Measurements from ENCODE around the gene CNTNAP2. TPM values are rescaled to one million over a fixed set of nuclear protein-coding genes. Genes with fewer than 3 reads are reported as not detected.
"Not testable (repeated sequence)": the region's sequence is repeated elsewhere in the genome, so short reads cannot be mapped to it uniquely, and the experiment has no call there.

The CNTNAP2 gene
- total and polyA plus RNA-seq, 4 experiments from 2014 or later: 0.19 to 0.50 (median 0.20) TPM; not detected in 1

DNA sequence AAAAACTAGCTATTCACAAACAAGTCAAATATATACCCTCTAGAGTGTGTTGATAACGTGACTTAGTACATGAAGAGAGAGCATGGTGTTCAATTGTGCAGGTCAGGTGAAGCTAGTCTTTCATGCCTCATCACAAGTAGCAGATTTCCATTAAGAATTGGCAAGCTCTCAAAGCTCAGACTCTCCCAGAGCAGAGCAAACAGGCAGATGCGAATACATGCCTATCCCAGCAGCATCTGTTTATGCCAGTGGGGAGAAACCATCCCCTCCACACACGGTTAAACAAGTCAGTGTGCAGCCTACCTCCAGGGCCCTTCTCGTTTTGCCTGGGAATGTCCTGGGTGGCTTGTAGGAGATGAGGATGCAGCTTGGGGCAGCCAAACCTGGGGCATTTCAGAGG, 1941.5 kb downstream of the CNTNAP2 start:
- H3K36me3 Mint-ChIP-seq: no peaks in the 10 kb centered on the region
- Histone ChIP-seq H3K9me3 (ENCODE audit: control insufficient read depth in 1 of 2, low read length in 2 of 2) (no peaks in the 10 kb centered on the region), H3K4me1 (ENCODE audit: insufficient read depth, low read length) (no peaks in the 10 kb centered on the region), H3K4me3 (ENCODE audit: low read length in 2 of 2) (no peak overlapping the region), H3K27ac (ENCODE audit: low read depth, low read length) (no peak overlapping the region), H3K27me3 (ENCODE audit: insufficient read depth, low read length) (no peaks in the 10 kb centered on the region), H3K36me3 (ENCODE audit: insufficient read depth, low read length) (no peaks in the 10 kb centered on the region)
- intact Hi-C loops (cut with micrococcal nuclease): no loop called here
- H3K27me3 Mint-ChIP-seq: no peaks in the 10 kb centered on the region
- no peaks in the 10 kb centered on the region for H3K4me1 Mint-ChIP-seq
- DNase-seq: no peak
- POLR2A ChIA-PET (ENCODE audit: partially characterized antibody): no interaction called here
- H3K9me3 Mint-ChIP-seq: no peaks in the 10 kb centered on the region
- H3K4me3 Mint-ChIP-seq: no peak overlapping the region
- no peak overlapping the region for H3K27ac Mint-ChIP-seq
- CTCF ChIA-PET (ENCODE audit: partially characterized antibody): no interaction called here

DNA sequence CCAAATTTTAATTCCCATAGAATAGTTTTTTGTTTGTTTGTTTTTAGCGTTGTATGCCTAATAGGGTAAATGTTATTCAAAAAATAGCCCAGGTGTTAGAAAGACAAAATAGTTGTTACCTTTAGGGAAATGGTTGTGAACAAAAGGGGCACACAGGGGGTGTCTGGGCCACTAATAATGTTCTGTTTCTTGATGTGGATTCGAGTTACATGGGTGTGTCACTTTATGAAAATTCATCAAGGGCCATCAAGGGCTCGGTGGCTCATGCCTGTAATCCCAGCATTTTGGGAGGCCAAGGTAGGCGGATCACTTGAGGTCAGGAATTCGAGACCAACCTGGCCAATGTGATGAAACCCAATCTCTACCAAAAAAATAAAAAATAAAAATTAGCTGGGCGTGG, 1942.2 kb downstream of the CNTNAP2 start:
- Mint-ChIP-seq H3K4me3 (no peak overlapping the region), H3K36me3 (no peaks in the 10 kb centered on the region), H3K4me1 (no peaks in the 10 kb centered on the region), H3K9me3 (no peaks in the 10 kb centered on the region), H3K27ac (no peak overlapping the region), H3K27me3 (no peaks in the 10 kb centered on the region)
- intact Hi-C loops (cut with micrococcal nuclease): no loop called here
- no peak for DNase-seq
- Histone ChIP-seq H3K4me3 (ENCODE audit: low read length in 2 of 2) (no peak overlapping the region), H3K4me1 (ENCODE audit: insufficient read depth, low read length) (no peaks in the 10 kb centered on the region), H3K27me3 (ENCODE audit: insufficient read depth, low read length) (no peaks in the 10 kb centered on the region), H3K27ac (ENCODE audit: low read depth, low read length) (no peak overlapping the region), H3K36me3 (ENCODE audit: insufficient read depth, low read length) (no peaks in the 10 kb centered on the region), H3K9me3 (ENCODE audit: control insufficient read depth in 1 of 2, low read length in 2 of 2) (no peaks in the 10 kb centered on the region)
- ChIA-PET CTCF (ENCODE audit: partially characterized antibody) (no interaction called here), POLR2A (ENCODE audit: partially characterized antibody) (no interaction called here)

DNA sequence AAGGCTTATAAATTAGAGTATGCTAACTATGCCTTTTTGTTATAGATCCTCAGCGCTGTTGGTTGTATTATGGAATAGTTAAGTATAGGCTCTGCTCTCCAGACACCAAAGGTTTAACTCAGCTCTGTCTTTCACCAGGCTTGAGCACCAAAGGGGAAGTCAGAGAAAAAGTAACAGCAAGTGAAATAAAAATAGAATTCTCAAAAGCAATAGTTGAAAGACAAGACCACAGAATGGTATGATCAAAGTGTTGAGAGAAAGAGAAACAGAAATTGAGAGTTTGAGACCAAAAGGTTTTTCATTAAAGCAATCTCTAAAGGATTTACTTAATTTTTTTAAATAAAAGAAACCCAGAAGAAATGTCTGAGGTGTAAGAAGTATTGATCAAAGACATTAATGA, 1944.1 kb downstream of the CNTNAP2 start:
- Histone ChIP-seq H3K9me3 (ENCODE audit: control insufficient read depth in 1 of 2, low read length in 2 of 2) (no peaks in the 10 kb centered on the region), H3K27ac (ENCODE audit: low read depth, low read length) (no peak overlapping the region), H3K36me3 (ENCODE audit: insufficient read depth, low read length) (no peaks in the 10 kb centered on the region), H3K4me3 (ENCODE audit: low read length in 2 of 2) (no peak overlapping the region), H3K27me3 (ENCODE audit: insufficient read depth, low read length) (no peaks in the 10 kb centered on the region), H3K4me1 (ENCODE audit: insufficient read depth, low read length) (no peaks in the 10 kb centered on the region)
- ChIA-PET POLR2A (ENCODE audit: partially characterized antibody) (no interaction called here), CTCF (ENCODE audit: partially characterized antibody) (no interaction called here)
- H3K9me3 Mint-ChIP-seq: peaks cover 0 to 2% (median 0%) of the 10 kb centered on the region in 8 donors
- no peaks in the 10 kb centered on the region for H3K4me1 Mint-ChIP-seq
- H3K27me3 Mint-ChIP-seq: no peaks in the 10 kb centered on the region
- DNase-seq: no peak
- no peaks in the 10 kb centered on the region for H3K36me3 Mint-ChIP-seq
- no peak overlapping the region for H3K27ac Mint-ChIP-seq
- no peak overlapping the region for H3K4me3 Mint-ChIP-seq
- intact Hi-C loops (cut with micrococcal nuclease): no loop called here

GRCh38 chr7:148078111-148078510, 1961.5 kb downstream of the CNTNAP2 start:
- H3K27me3 Mint-ChIP-seq; H3K36me3 ChIP-seq (ENCODE audit: insufficient read depth, low read length); H3K27ac Mint-ChIP-seq; H3K4me1 ChIP-seq (ENCODE audit: insufficient read depth, low read length); DNase-seq; POLR2A ChIA-PET (ENCODE audit: partially characterized antibody); intact Hi-C loops (cut with micrococcal nuclease); H3K9me3 ChIP-seq (ENCODE audit: control insufficient read depth in 1 of 2, low read length in 2 of 2); H3K4me1 Mint-ChIP-seq; H3K27ac ChIP-seq (ENCODE audit: low read depth, low read length); H3K36me3 Mint-ChIP-seq; H3K4me3 ChIP-seq (ENCODE audit: low read length in 2 of 2); H3K9me3 Mint-ChIP-seq; H3K4me3 Mint-ChIP-seq; H3K27me3 ChIP-seq (ENCODE audit: insufficient read depth, low read length); CTCF ChIA-PET (ENCODE audit: partially characterized antibody): not testable (repeated sequence)

- Mint-ChIP-seq H3K4me3 (no peak overlapping the region), H3K36me3 (no peaks in the 10 kb centered on the region), H3K27ac (no peak overlapping the region), H3K4me1 (no peaks in the 10 kb centered on the region), H3K27me3 (peaks cover 0 to 2% of the 10 kb centered on the region in 2 donors), H3K9me3 (peaks cover 0 to 7% (median 0%) of the 10 kb centered on the region in 8 donors)
- no peaks in the 10 kb centered on the region for H3K36me3 ChIP-seq (ENCODE audit: insufficient read depth, low read length)
- no peaks in the 10 kb centered on the region for H3K9me3 ChIP-seq (ENCODE audit: control insufficient read depth in 1 of 2, low read length in 2 of 2)
- H3K27ac ChIP-seq (ENCODE audit: low read depth, low read length): no peak overlapping the region
- no peak for DNase-seq
- H3K27me3 ChIP-seq (ENCODE audit: insufficient read depth, low read length): no peaks in the 10 kb centered on the region
- no peak overlapping the region for H3K4me3 ChIP-seq (ENCODE audit: low read length in 2 of 2)
- intact Hi-C loops (cut with micrococcal nuclease): no loop called here
- ChIA-PET CTCF (ENCODE audit: partially characterized antibody) (no interaction called here), POLR2A (ENCODE audit: partially characterized antibody) (no interaction called here)
- H3K4me1 ChIP-seq (ENCODE audit: insufficient read depth, low read length): no peaks in the 10 kb centered on the region
Observed at GRCh38 chr7:148079206-148080080, 1962.8 kb downstream of the CNTNAP2 start.

DNA sequence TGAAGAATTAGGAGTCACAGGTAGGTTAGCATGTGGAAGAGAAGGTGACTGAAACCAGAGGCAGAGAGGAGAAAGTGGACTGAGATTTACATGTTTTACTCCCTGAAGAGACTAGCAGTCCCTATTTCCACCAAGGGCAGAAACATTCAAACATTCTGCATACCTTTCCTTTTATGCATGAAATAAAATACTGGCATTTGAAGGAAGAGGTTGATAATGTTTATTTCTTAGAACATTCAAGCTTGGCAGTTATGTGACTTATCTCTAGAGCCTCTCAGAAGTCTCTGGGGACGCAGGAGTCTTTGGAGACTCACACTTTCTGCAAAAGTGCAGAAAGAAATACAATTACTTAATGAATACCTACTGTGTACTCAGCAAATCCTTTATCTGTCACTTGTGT, 1966.8 kb downstream of the CNTNAP2 start:
- Mint-ChIP-seq H3K27me3 (peaks cover 0 to 3% of the 10 kb centered on the region in 2 donors), H3K4me3 (no peak overlapping the region), H3K27ac (no peak overlapping the region), H3K36me3 (no peaks in the 10 kb centered on the region), H3K4me1 (no peaks in the 10 kb centered on the region), H3K9me3 (peaks cover 0 to 10% (median 0%) of the 10 kb centered on the region in 8 donors)
- no peaks in the 10 kb centered on the region for H3K9me3 ChIP-seq (ENCODE audit: control insufficient read depth in 1 of 2, low read length in 2 of 2)
- no peaks in the 10 kb centered on the region for H3K4me1 ChIP-seq (ENCODE audit: insufficient read depth, low read length)
- ChIA-PET CTCF (ENCODE audit: partially characterized antibody) (no interaction called here), POLR2A (ENCODE audit: partially characterized antibody) (no interaction called here)
- no peaks in the 10 kb centered on the region for H3K36me3 ChIP-seq (ENCODE audit: insufficient read depth, low read length)
- no peak for DNase-seq
- H3K27me3 ChIP-seq (ENCODE audit: insufficient read depth, low read length): no peaks in the 10 kb centered on the region
- intact Hi-C loops (cut with micrococcal nuclease): no loop called here
- H3K27ac ChIP-seq (ENCODE audit: low read depth, low read length): no peak overlapping the region
- no peak overlapping the region for H3K4me3 ChIP-seq (ENCODE audit: low read length in 2 of 2)

DNA sequence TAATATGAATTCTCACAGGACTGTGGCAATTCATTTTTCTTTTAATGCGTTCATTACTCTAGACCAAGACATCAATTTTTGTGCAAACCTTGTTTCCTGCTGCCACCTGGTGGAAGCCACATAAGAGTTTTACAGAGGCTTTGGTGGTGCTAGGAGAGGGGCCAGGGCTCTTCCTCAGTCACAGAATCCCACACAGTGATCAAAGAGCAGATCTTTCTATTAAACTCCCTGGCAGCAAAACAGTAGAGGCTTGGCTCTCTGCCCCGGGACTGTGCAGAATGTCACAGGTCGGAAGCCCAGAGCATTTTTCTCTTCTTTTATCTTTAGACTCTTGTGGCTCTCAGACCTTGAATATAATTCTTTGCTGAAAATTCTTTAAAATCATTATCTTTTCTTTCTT, 1967.5 kb downstream of the CNTNAP2 start:
- ChIA-PET CTCF (ENCODE audit: partially characterized antibody) (no interaction called here), POLR2A (ENCODE audit: partially characterized antibody) (no interaction called here)
- Mint-ChIP-seq H3K4me1 (no peaks in the 10 kb centered on the region), H3K9me3 (peaks cover 0 to 15% (median 0%) of the 10 kb centered on the region in 8 donors), H3K36me3 (no peaks in the 10 kb centered on the region), H3K27ac (no peak overlapping the region), H3K4me3 (no peak overlapping the region), H3K27me3 (peaks cover 0 to 5% of the 10 kb centered on the region in 2 donors)
- no peak overlapping the region for H3K4me3 ChIP-seq (ENCODE audit: low read length in 2 of 2)
- H3K27ac ChIP-seq (ENCODE audit: low read depth, low read length): no peak overlapping the region
- no peaks in the 10 kb centered on the region for H3K36me3 ChIP-seq (ENCODE audit: insufficient read depth, low read length)
- intact Hi-C loops (cut with micrococcal nuclease): no loop called here
- no peaks in the 10 kb centered on the region for H3K9me3 ChIP-seq (ENCODE audit: control insufficient read depth in 1 of 2, low read length in 2 of 2)
- H3K4me1 ChIP-seq (ENCODE audit: insufficient read depth, low read length): no peaks in the 10 kb centered on the region
- no peaks in the 10 kb centered on the region for H3K27me3 ChIP-seq (ENCODE audit: insufficient read depth, low read length)
- DNase-seq: no peak
